GM12865 (cell line): ENCODE measurements around the gene TMEM266.
A peak's percentile ranks its signal among the peaks of the same experiment; 100 is the strongest.

ENCODE experiments used
- DNase-seq: peaks from one replicate; pipeline ENCODE4 v3.0.0; 2010; ENCODE audit warnings: low read depth
- H3K4me3 ChIP-seq: 2 replicates; pipeline ENCODE4 v1.5.1; 2011; ENCODE audit warnings: mild to moderate bottlenecking, low read depth, low read length, control low read depth
- CTCF ChIP-seq: IDR thresholded peaks from 2 replicates; pipeline ENCODE4 v1.5.1; 2011; ENCODE audit warnings: low read length, control low read depth, low read depth, inconsistent platforms; ENCODE audit not compliant: insufficient read depth; ENCODE audit errors: missing control alignments

The TMEM266 gene

GRCh38 chr15:76058714-76059319 is 968 bp upstream of the TMEM266 start:
- peak overlapping the region; percentile 77 for H3K4me3 ChIP-seq
- DNase-seq = peak; percentile 38
- TF ChIP-seq CTCF = no peak

- peak; percentile 68 for DNase-seq
- no peak for TF ChIP-seq CTCF
- peak overlapping the region; percentile 61 for H3K4me3 ChIP-seq
Observed at GRCh38 chr15:76060118-76060989, 569 bp downstream of the TMEM266 start.

- no peak for DNase-seq
- no peak for TF ChIP-seq CTCF
Observed at GRCh38 chr15:76061700-76062099, 1.9 kb downstream of the TMEM266 start.

GRCh38 chr15:76062286-76062685 is 2.5 kb downstream of the TMEM266 start:
- no peak overlapping the region for H3K4me3 ChIP-seq
- no peak for DNase-seq
- no peak for TF ChIP-seq CTCF

More at GRCh38 chr15:76061700-76062099, 1.9 kb downstream of the TMEM266 start:
- no peak overlapping the region for H3K4me3 ChIP-seq

- H3K4me3 ChIP-seq = no peak overlapping the region
- TF ChIP-seq CTCF = no peak
- DNase-seq = no peak
Observed at GRCh38 chr15:76064375-76064774, 4.6 kb downstream of the TMEM266 start.

- no peak for TF ChIP-seq CTCF
- no peak overlapping the region for H3K4me3 ChIP-seq
- no peak for DNase-seq
Observed at GRCh38 chr15:76065245-76065644, 5.5 kb downstream of the TMEM266 start.
